Fibroblast of the aortic adventitia (primary cell): ENCODE measurements around the gene KIF25. TPM values are rescaled to one million over a fixed set of nuclear protein-coding genes. Genes with fewer than 3 reads are reported as not detected.
"Not testable (repeated sequence)": the region's sequence is repeated elsewhere in the genome, so short reads cannot be mapped to it uniquely, and the experiment has no call there.

Experiments used
- DNase-seq: peaks from one replicate; pipeline ENCODE4 v3.0.0-alpha.2; 2010; ENCODE audit warnings: low read depth
- H3K4me3 ChIP-seq: 2 replicates; pipeline ENCODE4 v1.5.1; 2011; ENCODE audit warnings: low read depth, mild to moderate bottlenecking, control low read depth, low read length, moderate library complexity
- total RNA-seq: library from RNA; depleted of rRNA; stranded (reverse); fragments of >200 nt; gene quantifications from 2 replicates; pipeline ENCODE4 v1.2.3, GENCODE V29; 2012; ENCODE audit warnings: low replicate concordance
- TF ChIP-seq, protein P1 (sequence below): IDR thresholded peaks from 2 replicates; pipeline ENCODE4 v1.5.1; 2011; ENCODE audit warnings: mild to moderate bottlenecking, low read length, control low read depth, inconsistent platforms; ENCODE audit not compliant: insufficient read depth

KIF25 gene
- total RNA-seq, 1 donor, result not detected

- DNase-seq, result no peak
- no peak overlapping the region for H3K4me3 ChIP-seq
- TF ChIP-seq, protein P1, sequence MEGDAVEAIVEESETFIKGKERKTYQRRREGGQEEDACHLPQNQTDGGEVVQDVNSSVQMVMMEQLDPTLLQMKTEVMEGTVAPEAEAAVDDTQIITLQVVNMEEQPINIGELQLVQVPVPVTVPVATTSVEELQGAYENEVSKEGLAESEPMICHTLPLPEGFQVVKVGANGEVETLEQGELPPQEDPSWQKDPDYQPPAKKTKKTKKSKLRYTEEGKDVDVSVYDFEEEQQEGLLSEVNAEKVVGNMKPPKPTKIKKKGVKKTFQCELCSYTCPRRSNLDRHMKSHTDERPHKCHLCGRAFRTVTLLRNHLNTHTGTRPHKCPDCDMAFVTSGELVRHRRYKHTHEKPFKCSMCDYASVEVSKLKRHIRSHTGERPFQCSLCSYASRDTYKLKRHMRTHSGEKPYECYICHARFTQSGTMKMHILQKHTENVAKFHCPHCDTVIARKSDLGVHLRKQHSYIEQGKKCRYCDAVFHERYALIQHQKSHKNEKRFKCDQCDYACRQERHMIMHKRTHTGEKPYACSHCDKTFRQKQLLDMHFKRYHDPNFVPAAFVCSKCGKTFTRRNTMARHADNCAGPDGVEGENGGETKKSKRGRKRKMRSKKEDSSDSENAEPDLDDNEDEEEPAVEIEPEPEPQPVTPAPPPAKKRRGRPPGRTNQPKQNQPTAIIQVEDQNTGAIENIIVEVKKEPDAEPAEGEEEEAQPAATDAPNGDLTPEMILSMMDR, result no peak
Observed at GRCh38 chr6:167995302-167995701, 2.2 kb upstream of the KIF25 start.

- no peak for DNase-seq
- TF ChIP-seq, protein P1, result no peak
- no peak overlapping the region for H3K4me3 ChIP-seq
Observed at GRCh38 chr6:167995731-167996151, 1.7 kb upstream of the KIF25 start.

GRCh38 chr6:167996424-167997199 is 859 bp upstream of the KIF25 start:
- no peak overlapping the region for H3K4me3 ChIP-seq
- DNase-seq, result no peak
- TF ChIP-seq, protein P1, result no peak

GRCh38 chr6:167998215-167998614 is 744 bp downstream of the KIF25 start:
- H3K4me3 ChIP-seq, result no peak overlapping the region
- TF ChIP-seq, protein P1, result no peak
- peak; percentile 12 for DNase-seq

DNA sequence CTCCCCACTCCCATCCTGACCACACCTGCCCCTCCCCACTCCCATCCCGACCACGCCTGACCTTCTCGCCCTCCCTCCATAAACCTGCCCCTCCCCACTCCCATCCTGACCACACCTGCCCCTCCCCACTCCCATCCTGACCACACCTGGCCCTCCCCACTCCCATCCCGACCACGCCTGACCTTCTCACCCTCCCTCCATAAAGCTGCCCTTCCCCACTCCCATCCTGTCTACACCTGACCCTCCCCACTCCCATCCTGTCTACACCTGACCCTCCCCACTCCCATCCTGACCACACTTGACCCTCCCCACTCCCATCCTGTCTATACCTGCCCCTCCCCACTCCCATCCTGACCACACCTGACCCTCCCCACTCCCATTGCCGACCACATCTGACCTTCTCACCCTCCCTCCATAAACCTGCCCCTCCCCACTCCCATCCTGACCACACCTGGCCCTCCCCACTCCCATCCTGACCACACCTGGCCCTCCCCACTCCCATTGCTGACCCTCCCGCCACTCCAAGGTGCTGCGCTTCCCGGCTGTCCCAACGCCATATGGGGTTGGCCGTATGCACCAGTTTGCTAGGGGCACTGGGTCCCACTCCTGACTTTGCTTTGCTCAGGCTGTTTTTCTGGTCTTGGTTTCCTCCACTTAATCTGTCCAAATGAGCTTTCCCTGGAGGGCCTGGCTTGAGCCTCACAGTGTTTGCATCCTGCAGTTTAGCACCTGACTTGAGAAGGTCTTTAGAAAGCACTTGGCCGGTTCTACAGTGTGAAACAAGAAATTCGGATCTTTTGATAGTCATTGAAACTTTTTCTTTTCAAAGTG is 2.9 kb downstream of the KIF25 start:
- no peak for DNase-seq
- TF ChIP-seq, protein P1, result no peak
- no peak overlapping the region for H3K4me3 ChIP-seq

DNA sequence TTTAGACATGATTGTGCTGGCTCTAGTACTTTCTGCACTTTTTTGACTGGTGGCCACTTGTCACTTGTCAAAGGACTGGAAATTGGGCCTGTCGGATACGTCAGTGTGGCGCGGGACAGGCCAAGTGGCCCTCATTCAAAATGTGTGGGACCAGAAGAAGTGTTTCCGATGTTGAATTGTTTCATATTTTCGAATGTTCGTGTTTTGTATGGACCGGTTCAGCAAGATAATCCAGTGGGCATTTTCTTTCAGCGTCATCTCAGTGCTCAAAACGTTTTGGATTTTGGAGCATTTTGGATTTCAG is 3.5 kb downstream of the KIF25 start:
- no peak overlapping the region for H3K4me3 ChIP-seq
- TF ChIP-seq, protein P1, result no peak
- no peak for DNase-seq

DNA sequence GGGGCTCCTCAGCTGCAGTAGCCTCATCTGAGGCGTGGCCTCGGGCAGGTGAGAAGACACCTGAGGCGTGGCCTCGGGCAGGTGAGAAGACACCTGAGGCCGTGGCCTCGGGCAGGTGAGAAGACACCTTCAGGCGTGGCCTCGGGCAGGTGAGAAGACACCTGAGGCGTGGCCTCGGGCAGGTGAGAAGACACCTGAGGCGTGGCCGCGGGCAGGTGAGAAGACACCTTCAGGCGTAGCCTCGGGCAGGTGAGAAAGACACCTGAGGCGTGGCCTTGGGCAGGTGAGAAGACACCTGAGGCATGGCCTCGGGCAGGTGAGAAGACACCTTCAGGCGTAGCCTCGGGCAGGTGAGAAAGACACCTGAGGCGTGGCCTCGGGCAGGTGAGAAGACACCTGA is 4.0 kb downstream of the KIF25 start:
- H3K4me3 ChIP-seq, DNase-seq: not testable (repeated sequence)
